Gastroesophageal sphincter (tissue), 3 donors: ENCODE data around the gene GPBAR1.

Source experiments
- EP300 ChIP-seq: sonication (generic); formaldehyde crosslinking; IDR thresholded peaks from one replicate; pipeline ENCODE4 v1.6.1; 2017; ENCODE audit warnings: antibody characterized with exemption, mild to moderate bottlenecking
- POLR2AphosphoS5 ChIP-seq: sonication (generic); formaldehyde crosslinking; IDR thresholded peaks from one replicate; pipeline ENCODE4 v1.6.1; 2017; ENCODE audit warnings: antibody characterized with exemption
- TF ChIP-seq, protein P1 (sequence below), 4 experiments: fragments of 200-600 bp in 2 of 4; fragments of 450-650 bp in 2 of 4; sonication (generic) in 1 of 4; IDR thresholded peaks; one replicate each; pipeline ENCODE4 v1.5.1; 2017 to 2019; ENCODE audit warnings: antibody characterized with exemption in 4 of 4, mild to moderate bottlenecking in 2 of 4, moderate library complexity in 2 of 4

DNA sequence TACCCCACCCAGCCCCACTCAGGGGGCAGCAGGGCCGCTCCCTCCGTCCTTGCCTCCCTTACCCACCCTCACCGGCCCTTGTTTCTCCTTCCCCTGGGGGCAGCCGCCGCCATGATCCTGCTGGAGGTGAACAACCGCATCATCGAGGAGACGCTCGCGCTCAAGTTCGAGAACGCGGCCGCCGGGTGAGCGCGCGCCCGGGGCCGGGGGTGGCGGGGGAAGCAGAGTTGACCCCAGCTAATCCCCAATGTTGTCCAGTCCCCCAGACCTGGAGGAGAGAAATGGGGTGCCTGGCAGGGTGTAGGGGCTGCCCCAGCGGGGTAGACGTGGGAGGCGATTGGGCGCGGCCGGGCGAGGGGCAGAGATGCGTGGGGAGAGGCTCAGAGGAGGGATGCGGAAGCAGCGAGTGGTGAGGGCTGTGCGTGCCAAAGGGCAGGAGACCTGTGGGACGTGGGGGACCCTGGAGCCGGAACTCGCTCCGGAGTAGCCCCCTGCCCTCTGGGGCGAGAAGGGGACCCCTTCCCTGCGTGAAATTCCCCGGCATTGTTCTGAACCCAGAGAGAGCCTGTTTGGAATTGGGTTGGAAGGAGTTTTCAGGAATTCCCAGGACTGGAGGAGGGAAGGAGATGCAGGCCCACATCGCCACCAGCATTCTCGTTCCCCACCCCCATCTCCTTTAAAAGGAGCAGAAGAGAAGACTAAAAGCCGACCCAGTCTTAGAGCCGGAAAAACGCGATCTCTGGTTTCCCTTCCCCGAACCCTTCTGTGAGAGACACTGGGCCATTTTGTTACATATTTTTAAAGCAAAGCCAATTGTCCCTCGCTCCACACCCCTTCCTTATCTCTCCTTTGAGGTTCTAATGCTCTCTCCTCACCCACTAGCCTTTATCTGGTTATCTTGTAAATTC is 43.2 kb upstream of the GPBAR1 start:
- TF ChIP-seq, protein P1, sequence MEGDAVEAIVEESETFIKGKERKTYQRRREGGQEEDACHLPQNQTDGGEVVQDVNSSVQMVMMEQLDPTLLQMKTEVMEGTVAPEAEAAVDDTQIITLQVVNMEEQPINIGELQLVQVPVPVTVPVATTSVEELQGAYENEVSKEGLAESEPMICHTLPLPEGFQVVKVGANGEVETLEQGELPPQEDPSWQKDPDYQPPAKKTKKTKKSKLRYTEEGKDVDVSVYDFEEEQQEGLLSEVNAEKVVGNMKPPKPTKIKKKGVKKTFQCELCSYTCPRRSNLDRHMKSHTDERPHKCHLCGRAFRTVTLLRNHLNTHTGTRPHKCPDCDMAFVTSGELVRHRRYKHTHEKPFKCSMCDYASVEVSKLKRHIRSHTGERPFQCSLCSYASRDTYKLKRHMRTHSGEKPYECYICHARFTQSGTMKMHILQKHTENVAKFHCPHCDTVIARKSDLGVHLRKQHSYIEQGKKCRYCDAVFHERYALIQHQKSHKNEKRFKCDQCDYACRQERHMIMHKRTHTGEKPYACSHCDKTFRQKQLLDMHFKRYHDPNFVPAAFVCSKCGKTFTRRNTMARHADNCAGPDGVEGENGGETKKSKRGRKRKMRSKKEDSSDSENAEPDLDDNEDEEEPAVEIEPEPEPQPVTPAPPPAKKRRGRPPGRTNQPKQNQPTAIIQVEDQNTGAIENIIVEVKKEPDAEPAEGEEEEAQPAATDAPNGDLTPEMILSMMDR (IDR thresholded peaks at IDR 0.05): no peak
- TF ChIP-seq EP300: no peak
- no peak for TF ChIP-seq POLR2AphosphoS5
